ENCODE data around the gene PROP1. TPM values are rescaled to one million over a fixed set of nuclear protein-coding genes. Genes with fewer than 3 reads are reported as not detected.
"Not testable (repeated sequence)": the region's sequence is repeated elsewhere in the genome, so short reads cannot be mapped to it uniquely, and the experiment has no call there.

Gene PROP1
- total RNA-seq, 6 donors from 2014 or later, result not detected

GRCh38 chr5:177947912-177948311, 48.1 kb downstream of the PROP1 start:
- not testable (repeated sequence) for DNase-seq; H3K27me3 ChIP-seq; H3K36me3 ChIP-seq; H3K4me1 ChIP-seq; ATAC-seq (ENCODE audit: low FRiP score in 2 of 2); H3K27ac ChIP-seq; H3K4me3 ChIP-seq; H3K9me3 ChIP-seq
- WGBS, 2 donors, result 64 to 79% methylated on average over 8 of the region's 10 CpGs

DNA sequence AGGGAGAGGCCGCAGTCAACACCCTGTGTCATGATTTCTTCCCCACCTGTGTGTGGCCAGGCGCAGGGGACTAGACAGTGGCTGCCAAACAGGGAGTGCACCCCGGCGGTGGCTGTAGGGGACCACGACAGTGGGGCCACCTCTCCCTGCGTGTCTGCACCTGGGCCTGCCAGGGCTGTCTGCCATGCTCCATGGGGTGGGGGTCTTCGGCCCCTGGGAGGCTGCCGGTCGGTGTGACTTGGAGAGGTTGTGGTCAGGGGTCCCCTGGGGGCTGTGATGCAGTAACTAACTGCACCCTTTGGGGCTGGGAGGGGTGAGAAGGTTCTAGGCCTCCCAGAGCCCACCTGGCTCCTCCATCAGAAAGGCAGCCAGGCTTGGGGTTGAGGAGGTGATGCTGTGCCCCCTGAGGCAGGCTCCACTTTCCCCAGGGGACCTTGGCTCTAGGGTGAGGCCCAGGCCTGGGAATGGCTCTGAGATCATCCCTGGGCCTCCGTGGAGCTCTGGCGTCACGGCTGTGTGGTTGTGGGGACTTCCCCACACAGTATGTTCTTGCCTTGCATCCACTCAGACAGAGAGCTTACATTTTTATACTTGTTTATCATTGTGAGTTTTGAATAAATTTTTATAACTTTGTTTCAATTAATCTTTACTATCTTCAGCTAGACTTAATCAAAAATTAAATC, 50.3 kb downstream of the PROP1 start:
- not testable (repeated sequence) for H3K9me3 ChIP-seq, H3K27ac ChIP-seq, H3K27me3 ChIP-seq, H3K36me3 ChIP-seq, H3K4me1 ChIP-seq, H3K4me3 ChIP-seq
- 63 to 95% methylated on average over 3 to 10 of the region's 12 CpGs for WGBS, 2 donors
- peak; percentile 32 to 47 for ATAC-seq (ENCODE audit: low FRiP score in 2 of 2)
- DNase-seq, result peak in 1 of 2 donors; percentile 67

- ATAC-seq (ENCODE audit: low FRiP score in 2 of 2), result peak; percentile 8
- not testable (repeated sequence) for H3K4me1 ChIP-seq, H3K27me3 ChIP-seq, H3K9me3 ChIP-seq, H3K4me3 ChIP-seq, H3K36me3 ChIP-seq, DNase-seq, H3K27ac ChIP-seq
- 95 to 100% methylated on average over 6 to 11 of the region's 13 CpGs for WGBS, 2 donors
Observed at GRCh38 chr5:177945145-177945544, 50.9 kb downstream of the PROP1 start.

DNA sequence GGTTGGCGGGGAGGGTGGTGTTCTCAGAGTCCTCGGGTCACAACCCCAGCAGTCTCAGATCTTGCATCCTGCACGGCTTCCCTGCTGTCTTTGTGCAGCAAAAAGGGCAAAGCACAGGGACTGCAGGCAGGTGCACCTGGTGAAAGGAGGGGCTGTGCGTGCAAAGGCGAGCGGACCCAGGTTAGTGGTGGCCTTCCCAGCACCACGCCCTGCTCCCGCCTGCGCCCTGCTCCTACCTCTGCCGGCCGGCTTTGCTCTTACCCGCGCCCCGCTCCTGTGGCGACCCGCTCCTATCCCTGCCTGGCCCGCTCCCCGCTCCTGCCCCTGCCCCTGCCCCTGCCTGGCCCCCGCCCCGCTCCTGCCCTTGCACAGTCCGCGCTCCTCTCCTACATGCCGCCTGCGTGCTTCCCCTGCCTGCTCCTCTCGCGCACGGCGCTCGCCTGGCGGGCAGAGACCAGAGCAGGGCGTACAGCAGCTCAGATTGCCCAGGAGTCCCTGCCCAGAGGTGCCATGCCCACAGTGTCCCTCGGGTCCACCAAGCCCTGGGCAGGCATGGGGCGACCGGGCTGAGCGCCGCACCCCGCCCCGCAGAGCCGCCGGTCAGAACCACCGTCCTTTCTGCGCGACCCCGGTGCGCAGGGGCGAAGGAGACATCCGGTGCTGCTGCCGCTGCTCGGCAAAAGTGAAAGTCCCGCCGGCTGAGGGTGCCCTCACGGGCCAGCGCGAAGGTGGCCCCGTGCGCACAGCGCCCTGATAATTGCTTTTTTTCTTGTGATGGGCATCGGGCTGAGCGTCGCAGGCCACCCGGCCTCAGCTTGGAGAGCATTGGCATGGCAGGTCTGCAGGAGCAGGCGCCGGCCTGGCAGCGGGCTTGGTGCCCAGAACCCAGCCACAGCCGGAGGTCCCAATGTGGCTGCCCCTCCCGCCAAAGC, 52.0 kb downstream of the PROP1 start:
- 7% methylated on average over 17 of the region's 66 CpGs; no CpG with 5 or more reads in 1 of the 2 donors for WGBS, 2 donors
- H3K27me3 ChIP-seq, H3K9me3 ChIP-seq, DNase-seq, H3K36me3 ChIP-seq, H3K27ac ChIP-seq: not testable (repeated sequence)
- Histone ChIP-seq H3K4me1 (peaks cover 0 to 13% (median 0%) of the 10 kb centered on the region in 4 donors), H3K4me3 (peak overlapping the region in 3 of 4 donors; percentile 44 to 54 (median 52))
- ATAC-seq (ENCODE audit: low FRiP score in 2 of 2), result peak in 1 of 2 donors; percentile 30

DNA sequence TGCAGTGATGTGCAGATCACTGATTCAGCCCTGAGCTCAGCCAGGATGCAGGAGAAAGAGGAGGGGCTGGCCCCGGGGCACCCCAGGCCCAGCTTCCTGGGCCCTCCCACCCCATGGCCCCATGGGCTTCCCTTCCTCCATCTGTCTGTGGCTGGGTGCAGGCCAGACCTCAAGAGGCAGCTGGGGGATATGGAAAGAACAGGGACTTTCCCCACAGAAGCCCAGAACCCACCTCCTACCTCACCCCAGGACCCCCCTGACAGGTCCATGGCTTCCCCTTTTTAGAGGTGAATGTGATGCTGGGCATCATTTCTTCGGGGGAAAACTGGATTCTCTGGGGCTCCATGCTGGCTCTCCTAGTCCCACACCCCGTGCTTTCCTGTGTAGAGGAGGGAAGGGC, 53.1 kb downstream of the PROP1 start:
- H3K4me3 ChIP-seq; H3K27ac ChIP-seq; ATAC-seq (ENCODE audit: low FRiP score in 2 of 2); H3K27me3 ChIP-seq; H3K9me3 ChIP-seq; DNase-seq; H3K36me3 ChIP-seq: not testable (repeated sequence)
- 36 to 67% methylated on average over 1 to 2 of the region's 3 CpGs for WGBS, 2 donors
- peaks cover 0 to 15% (median 2%) of the 10 kb centered on the region in 4 donors for H3K4me1 ChIP-seq

Other genes with a start within 250 kb of the PROP1 start
- gene FAM153A, start 213.3 kb downstream of the PROP1 start, total RNA-seq, result 10 to 100 TPM in 1 of 6 donors, 1 to 10 TPM in 5; 3.5 to 31.4 (median 5.1) TPM
- 10 to 100 TPM in 2 of 6 donors, 1 to 10 TPM in 4; 3.2 to 12.6 (median 5.8) TPM for gene N4BP3, start 117.3 kb upstream of the PROP1 start, total RNA-seq
- gene RMND5B, start 134.8 kb upstream of the PROP1 start, total RNA-seq, result 10 to 100 TPM; 36.2 to 70.2 (median 46.0) TPM
- gene NHP2, start 157.6 kb upstream of the PROP1 start, total RNA-seq, result 100 to 1,000 TPM in 2 of 6 donors, 10 to 100 TPM in 4; 61.0 to 117 (median 86.9) TPM
- not detected for gene GMCL2, start 191.1 kb upstream of the PROP1 start, total RNA-seq
- 100 to 1,000 TPM in 3 of 6 donors, 10 to 100 TPM in 3; 61.8 to 133 (median 97.7) TPM for gene HNRNPAB, start 208.3 kb upstream of the PROP1 start, total RNA-seq
- gene PHYKPL, start 236.6 kb upstream of the PROP1 start, total RNA-seq, result 100 to 1,000 TPM in 2 of 6 donors, 10 to 100 TPM in 4; 61.0 to 237 (median 91.9) TPM

All from upper lobe of left lung (tissue), 6 donors.